SK-N-SH treated with all-trans-retinoic acid at 6 μM for 48 hours (cell line): ENCODE results near the gene DOC2A.

ENCODE experiments used
- SNAI2 ChIP-seq: fragments of 250-450 bp; sonication (Bioruptor Pico); IDR thresholded peaks from 2 replicates; pipeline ENCODE4 v1.5.0; 2020; ENCODE audit warnings: mild to moderate bottlenecking, moderate library complexity
- ZNF565 ChIP-seq: fragments of 450-650 bp; formaldehyde crosslinking; conservative IDR thresholded peaks from 2 replicates; pipeline ENCODE4 v1.5.0; 2020; ENCODE audit warnings: low read depth, mild to moderate bottlenecking, moderate library complexity
- ZNF8 ChIP-seq: fragments of 450-650 bp; formaldehyde crosslinking; IDR thresholded peaks from 2 replicates; pipeline ENCODE4 v1.5.0; 2020; ENCODE audit warnings: mild to moderate bottlenecking, moderate library complexity

- TF ChIP-seq SNAI2 (CRISPR knock-in tag) = no peak
- no peak for TF ChIP-seq ZNF8 (CRISPR knock-in tag)
- TF ChIP-seq ZNF565 (CRISPR knock-in tag) = no peak
Measured at GRCh38 chr16:29987371-29988085, 23.3 kb downstream of the DOC2A start.
